Measurements from ENCODE around the gene ZNF862.

DNA sequence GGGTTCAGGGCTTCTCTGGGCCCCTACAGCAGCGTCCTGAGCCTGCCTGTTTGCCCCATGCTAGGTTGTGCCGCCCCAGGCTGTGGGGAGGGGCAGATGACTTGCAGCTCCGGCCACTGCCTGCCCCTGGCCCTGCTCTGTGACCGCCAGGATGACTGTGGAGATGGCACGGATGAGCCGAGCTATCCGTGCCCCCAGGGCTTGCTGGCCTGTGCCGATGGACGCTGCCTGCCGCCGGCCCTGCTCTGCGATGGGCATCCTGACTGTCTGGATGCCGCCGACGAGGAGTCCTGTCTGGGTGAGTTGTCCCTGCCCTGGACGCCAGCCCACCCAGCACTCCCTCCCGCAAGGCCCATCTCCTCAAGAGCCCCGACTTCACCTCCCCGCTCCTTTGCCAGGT, 49.1 kb upstream of the ZNF862 start:
- TF ChIP-seq POLR2A (IDR thresholded peaks at IDR 0.05) (no peak), EP300 (IDR thresholded peaks at IDR 0.05) (no peak)
- TF ChIP-seq, protein P1, sequence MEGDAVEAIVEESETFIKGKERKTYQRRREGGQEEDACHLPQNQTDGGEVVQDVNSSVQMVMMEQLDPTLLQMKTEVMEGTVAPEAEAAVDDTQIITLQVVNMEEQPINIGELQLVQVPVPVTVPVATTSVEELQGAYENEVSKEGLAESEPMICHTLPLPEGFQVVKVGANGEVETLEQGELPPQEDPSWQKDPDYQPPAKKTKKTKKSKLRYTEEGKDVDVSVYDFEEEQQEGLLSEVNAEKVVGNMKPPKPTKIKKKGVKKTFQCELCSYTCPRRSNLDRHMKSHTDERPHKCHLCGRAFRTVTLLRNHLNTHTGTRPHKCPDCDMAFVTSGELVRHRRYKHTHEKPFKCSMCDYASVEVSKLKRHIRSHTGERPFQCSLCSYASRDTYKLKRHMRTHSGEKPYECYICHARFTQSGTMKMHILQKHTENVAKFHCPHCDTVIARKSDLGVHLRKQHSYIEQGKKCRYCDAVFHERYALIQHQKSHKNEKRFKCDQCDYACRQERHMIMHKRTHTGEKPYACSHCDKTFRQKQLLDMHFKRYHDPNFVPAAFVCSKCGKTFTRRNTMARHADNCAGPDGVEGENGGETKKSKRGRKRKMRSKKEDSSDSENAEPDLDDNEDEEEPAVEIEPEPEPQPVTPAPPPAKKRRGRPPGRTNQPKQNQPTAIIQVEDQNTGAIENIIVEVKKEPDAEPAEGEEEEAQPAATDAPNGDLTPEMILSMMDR (IDR thresholded peaks at IDR 0.05) = no peak
